GM06990 (cell line): ENCODE measurements around the gene CCDC174.

ENCODE experiments used
- DNase-seq: peaks from one replicate; pipeline ENCODE4 v3.0.0-alpha.2; 2011; ENCODE audit not compliant: insufficient read length; ENCODE audit errors: extremely low read depth
- H3K27me3 ChIP-seq: replicated peaks from 2 replicates; pipeline ENCODE4 v1.6.0; 2011; ENCODE audit warnings: low read length; ENCODE audit not compliant: control insufficient read depth, insufficient read depth
- H3K36me3 ChIP-seq: 2 replicates; pipeline ENCODE4 v1.5.1; 2011; ENCODE audit warnings: low read length; ENCODE audit not compliant: control insufficient read depth, insufficient read depth
- H3K4me3 ChIP-seq: replicated peaks from 2 replicates; pipeline ENCODE4 v1.5.1; 2011; ENCODE audit warnings: low read depth, mild to moderate bottlenecking, control low read depth, low read length
- TF ChIP-seq, protein P1 (sequence below): IDR thresholded peaks from 2 replicates; pipeline ENCODE4 v1.5.1; 2011; ENCODE audit warnings: low read length, control low read depth, mild to moderate bottlenecking, inconsistent platforms; ENCODE audit not compliant: insufficient read depth, poor library complexity, severe bottlenecking

CCDC174 gene

DNA sequence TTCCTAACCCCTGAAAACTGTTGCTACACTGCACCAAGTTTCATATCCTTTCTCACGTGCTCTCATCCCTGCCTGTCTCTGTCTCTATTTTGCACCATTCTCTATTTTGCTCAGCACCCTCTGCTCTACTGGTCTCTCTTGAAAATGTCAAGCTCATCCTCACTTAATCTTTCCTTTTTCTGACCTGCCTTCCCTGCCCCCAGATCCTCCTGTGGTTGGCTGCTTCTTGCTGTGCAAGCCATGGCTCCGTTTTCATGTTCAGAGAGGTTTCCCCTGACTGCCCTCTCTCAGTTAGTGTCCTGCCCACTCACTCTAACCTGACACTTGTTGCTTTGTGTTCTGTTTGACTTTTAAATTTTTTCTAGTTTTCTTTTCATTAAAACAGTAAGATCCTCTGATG lies 6.0 kb downstream of the CCDC174 start:
- TF ChIP-seq, protein P1, sequence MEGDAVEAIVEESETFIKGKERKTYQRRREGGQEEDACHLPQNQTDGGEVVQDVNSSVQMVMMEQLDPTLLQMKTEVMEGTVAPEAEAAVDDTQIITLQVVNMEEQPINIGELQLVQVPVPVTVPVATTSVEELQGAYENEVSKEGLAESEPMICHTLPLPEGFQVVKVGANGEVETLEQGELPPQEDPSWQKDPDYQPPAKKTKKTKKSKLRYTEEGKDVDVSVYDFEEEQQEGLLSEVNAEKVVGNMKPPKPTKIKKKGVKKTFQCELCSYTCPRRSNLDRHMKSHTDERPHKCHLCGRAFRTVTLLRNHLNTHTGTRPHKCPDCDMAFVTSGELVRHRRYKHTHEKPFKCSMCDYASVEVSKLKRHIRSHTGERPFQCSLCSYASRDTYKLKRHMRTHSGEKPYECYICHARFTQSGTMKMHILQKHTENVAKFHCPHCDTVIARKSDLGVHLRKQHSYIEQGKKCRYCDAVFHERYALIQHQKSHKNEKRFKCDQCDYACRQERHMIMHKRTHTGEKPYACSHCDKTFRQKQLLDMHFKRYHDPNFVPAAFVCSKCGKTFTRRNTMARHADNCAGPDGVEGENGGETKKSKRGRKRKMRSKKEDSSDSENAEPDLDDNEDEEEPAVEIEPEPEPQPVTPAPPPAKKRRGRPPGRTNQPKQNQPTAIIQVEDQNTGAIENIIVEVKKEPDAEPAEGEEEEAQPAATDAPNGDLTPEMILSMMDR: no peak
- no peaks in the 10 kb centered on the region for H3K27me3 ChIP-seq
- H3K36me3 ChIP-seq: peaks cover 26% of the 10 kb centered on the region
- no peak for DNase-seq
- H3K4me3 ChIP-seq: no peak overlapping the region

DNA sequence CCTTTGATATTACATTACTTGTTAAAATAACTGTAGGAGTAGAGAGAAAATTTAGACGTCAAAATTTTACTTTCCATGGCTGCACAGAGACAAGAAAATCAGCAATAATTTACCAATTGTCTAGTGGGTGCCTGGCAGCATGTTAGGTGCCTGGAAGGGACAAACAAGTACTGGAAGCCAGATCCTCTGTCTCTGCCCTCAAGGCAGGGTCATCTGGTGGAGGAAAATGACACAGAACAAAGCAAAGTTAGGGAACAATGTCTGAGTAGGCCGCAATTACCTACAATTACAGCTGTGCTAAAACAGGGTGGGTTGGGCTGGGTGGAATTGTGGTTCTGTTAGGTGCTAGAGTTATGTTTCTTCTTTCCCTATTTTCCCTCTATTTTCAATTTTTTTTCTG lies 7.4 kb downstream of the CCDC174 start:
- DNase-seq: no peak
- TF ChIP-seq, protein P1: no peak
- Histone ChIP-seq H3K36me3 (peaks cover 31% of the 10 kb centered on the region), H3K4me3 (no peak overlapping the region), H3K27me3 (no peaks in the 10 kb centered on the region)

DNA sequence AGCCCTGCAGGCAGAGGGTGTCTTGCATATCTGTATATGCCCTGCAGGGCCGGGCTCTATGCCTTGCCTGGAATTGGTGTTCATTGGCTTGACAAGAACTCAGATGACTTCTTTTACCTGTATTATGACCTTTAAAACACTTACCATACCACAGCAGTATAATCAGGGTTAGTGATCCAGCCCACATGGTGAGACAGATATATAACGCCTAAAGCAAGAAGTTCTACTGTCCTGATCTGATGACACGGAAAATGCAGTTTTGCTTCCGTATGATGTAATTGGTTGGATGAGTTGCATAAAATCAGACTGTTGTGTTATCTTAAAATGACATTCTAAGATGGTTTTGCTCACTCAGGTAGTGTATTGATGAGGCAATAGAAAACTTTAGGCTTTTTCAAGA lies 9.4 kb downstream of the CCDC174 start:
- Histone ChIP-seq H3K27me3 (no peaks in the 10 kb centered on the region), H3K4me3 (no peak overlapping the region), H3K36me3 (peaks cover 38% of the 10 kb centered on the region)
- TF ChIP-seq, protein P1: no peak
- no peak for DNase-seq

DNA sequence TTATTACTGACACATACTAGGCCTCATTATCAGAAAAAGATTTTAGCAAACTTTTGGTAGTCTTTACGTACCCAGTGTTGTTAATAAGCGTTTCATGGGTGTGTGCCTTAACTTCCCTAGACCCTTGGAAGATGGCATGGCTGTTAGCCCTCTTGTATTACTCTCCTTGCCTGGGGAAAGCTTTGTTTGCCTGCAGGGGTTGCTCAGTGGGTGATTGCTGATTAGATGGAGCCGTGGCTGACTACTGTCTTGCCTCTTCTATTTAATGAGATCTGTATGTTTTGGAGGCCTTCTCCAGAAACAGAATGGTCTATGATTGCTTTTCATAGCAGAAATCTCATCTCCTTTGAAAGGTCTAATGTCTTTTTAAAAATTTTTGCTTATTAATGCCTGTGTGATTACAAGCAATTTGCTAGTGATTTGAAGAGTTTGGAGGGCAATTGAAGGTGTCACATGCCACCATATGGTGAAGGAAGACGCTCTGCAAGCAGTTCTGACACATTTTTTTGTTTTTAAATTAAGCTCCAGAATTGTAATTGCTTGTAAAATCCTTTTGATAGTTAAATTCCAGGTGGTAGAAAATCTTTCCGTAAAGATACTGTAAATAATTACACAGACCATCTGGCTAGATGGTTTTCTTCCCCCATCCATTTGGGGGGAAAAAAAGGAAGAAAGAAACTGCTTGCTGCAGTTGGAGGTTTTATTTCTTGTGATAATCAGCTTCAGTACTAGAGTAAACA lies 12.0 kb downstream of the CCDC174 start:
- TF ChIP-seq, protein P1: no peak
- DNase-seq: no peak

DNA sequence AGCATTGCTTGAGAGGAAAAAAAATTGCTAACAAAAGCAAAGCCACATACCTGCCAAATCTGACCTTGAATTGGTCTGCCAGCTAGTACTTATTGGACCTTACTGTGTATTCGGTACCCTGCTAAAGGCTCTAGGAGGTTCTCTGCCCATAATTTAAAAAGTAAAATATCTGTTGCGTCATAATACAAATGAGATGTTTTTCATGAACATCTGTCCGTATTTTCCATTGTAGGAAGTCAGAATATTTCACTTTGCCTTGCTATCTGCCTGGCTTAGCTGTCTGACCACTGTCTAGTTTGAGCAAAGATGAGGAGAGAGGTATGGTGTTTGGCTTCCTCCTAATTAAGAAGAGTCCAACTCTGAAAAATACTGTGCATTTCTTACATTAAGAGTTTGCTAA lies 12.6 kb downstream of the CCDC174 start:
- Histone ChIP-seq H3K4me3 (no peak overlapping the region), H3K36me3 (peaks cover 41% of the 10 kb centered on the region), H3K27me3 (no peaks in the 10 kb centered on the region)
- TF ChIP-seq, protein P1: no peak
- no peak for DNase-seq

More for the DNA sequence above, 12.0 kb downstream of the CCDC174 start:
- H3K36me3 ChIP-seq: peaks cover 38% of the 10 kb centered on the region
- H3K4me3 ChIP-seq: no peak overlapping the region
- H3K27me3 ChIP-seq: no peaks in the 10 kb centered on the region
